GM18519 (cell line): Measurements from ENCODE around the gene INPP5E.

Source experiments
- ATAC-seq: cut with Tn5 transposase; IDR thresholded peaks from one replicate; pipeline ENCODE4 v1.9.1; 2021; ENCODE audit warnings: mild to moderate bottlenecking, moderate library complexity; ENCODE audit not compliant: unreplicated experiment, low FRiP score

INPP5E gene

GRCh38 chr9:136451221-136451877 lies 11.7 kb upstream of the INPP5E start:
- ATAC-seq, result no peak

DNA sequence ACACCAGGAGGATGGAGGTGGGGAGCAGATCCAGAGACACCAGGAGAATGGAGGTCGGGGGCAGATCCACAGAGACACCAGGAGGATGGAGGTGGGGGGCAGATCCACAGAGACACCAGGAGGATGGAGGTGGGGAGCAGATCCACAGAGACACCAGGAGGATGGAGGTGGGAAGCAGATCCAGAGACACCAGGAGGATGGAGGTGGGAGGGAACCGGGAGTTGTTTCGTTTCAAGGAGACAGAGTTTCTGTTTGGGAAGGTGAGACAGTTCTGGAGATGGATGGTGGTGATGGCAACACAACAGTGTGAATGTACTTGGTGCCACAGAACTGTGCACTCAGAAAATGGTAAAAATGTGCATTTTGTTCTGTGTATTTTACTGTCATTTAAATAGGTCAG lies 9.0 kb upstream of the INPP5E start:
- no peak for ATAC-seq

GRCh38 chr9:136447173-136447778 lies 7.6 kb upstream of the INPP5E start:
- ATAC-seq, result no peak

GRCh38 chr9:136445799-136446198 lies 6.2 kb upstream of the INPP5E start:
- ATAC-seq, result no peak

GRCh38 chr9:136444102-136444501 lies 4.5 kb upstream of the INPP5E start:
- ATAC-seq, result no peak

GRCh38 chr9:136443687-136444086 lies 4.0 kb upstream of the INPP5E start:
- ATAC-seq, result no peak

GRCh38 chr9:136443087-136443486 lies 3.4 kb upstream of the INPP5E start:
- no peak for ATAC-seq

GRCh38 chr9:136442265-136442664 lies 2.6 kb upstream of the INPP5E start:
- ATAC-seq, result no peak

DNA sequence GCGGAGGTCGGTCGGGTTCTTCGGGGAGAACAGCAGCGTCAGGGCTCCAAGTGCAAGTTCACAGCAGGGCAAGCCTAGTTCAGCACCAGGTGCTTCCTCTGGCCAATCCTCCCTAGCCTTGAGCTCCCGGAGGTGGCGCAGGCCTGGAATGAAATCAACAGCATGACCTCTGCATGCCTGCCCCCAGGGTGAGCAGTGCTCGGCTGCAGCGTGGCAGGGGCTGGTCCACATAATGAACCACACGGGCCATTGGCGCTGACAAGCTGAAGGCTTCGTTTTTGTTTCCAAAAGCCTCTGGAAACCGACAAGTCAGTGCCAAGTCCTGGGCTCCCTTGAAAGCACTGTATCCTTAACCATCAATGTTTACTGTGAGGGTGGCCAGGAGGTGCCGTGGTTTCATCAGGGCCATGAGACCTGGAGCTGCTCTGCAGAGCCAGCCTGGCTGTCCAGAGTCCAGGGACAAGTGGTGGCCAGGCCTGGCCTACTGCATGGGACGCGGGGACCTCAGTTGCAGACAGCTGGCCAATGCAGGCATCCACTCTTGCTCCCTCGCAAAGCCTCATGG lies 2.1 kb upstream of the INPP5E start:
- ATAC-seq, result no peak

DNA sequence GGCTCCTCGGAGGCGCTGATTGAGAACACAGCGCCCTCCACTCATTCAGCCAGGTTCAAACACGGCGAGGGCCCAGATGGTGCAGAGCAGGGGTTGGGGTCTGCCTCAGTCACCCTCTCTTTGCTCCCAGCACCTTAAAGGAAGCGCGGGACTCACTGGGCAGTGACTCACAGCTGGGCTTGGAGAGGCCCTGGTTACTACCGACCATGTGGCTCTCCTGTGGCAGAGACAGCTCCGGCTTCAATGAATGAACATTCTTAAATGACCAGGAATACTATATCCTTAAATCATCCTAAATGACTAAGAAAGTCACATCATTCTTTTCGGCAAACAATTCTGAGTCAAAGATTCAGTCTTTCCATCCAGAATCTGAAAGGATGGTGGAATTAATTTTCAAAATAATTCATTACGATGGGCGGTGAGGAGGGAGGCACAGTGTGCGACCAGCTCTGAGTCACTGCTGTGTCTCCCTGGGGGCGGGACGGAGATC lies 1.6 kb upstream of the INPP5E start:
- no peak for ATAC-seq

GRCh38 chr9:136438548-136439480 lies 831 bp downstream of the INPP5E start:
- peak; percentile 25 for ATAC-seq

DNA sequence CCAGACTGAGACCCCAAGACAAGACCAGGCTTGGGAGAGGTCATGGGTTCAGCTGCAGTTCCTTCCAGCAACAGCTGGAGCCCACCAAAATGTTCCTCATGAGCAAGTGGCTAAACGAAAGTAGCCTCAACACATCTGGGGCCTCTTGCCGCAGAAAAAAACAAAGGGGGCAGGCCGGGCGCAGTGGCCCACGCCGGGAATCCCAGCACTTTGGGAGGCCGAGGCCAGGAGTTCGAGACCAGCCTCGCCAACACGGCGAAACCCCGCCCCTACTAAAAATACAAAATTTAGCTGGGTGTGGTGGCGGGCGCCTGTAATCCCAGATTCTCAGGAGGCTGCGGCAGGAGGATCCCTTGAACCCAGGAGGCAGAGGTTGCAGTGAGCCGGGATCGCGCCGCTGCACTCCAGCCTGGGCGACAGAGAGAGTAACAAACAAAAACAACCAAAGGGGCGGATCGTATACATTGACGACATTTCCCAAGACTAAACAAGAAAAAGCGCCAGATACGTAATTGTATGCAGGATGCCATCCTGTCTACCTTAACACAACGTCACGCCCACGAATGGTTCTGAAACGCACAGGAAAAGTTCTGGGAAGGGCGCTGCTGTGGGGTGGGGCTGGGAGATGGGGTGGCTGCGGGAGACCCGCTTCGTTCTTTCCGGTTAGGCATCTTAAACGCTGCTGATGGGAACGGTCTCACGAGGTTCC lies 1.7 kb downstream of the INPP5E start:
- no peak for ATAC-seq

GRCh38 chr9:136437430-136437829 lies 2.2 kb downstream of the INPP5E start:
- no peak for ATAC-seq

DNA sequence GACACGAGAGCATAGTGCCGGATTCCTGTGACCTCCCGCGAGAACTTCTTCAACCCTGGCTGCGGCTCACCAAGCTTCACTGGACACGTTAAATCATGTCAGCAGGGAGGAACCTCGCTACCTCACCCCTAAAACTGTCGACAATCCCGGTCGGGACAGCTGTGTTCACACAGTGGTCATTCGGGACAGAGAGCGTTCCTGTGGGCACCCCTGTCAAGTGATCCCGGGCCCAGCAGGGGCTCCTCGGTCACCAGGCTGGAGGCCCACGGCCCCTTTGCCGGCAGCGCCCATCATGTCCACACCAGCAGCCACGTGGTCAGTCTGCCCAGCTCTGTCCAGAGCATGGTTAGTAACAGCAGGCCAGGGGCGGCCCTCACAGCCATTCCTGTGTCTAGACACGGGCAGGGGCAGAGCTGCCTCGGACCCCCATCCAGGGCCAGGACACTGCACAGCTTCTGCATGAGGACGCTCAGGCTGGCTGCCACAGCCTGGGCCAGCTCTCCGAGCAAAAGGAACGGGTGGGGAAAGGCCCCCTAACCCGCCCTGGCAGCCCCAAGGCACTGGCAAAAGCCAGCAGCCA lies 3.5 kb downstream of the INPP5E start:
- no peak for ATAC-seq

GRCh38 chr9:136434580-136435169 lies 5.0 kb downstream of the INPP5E start:
- no peak for ATAC-seq

DNA sequence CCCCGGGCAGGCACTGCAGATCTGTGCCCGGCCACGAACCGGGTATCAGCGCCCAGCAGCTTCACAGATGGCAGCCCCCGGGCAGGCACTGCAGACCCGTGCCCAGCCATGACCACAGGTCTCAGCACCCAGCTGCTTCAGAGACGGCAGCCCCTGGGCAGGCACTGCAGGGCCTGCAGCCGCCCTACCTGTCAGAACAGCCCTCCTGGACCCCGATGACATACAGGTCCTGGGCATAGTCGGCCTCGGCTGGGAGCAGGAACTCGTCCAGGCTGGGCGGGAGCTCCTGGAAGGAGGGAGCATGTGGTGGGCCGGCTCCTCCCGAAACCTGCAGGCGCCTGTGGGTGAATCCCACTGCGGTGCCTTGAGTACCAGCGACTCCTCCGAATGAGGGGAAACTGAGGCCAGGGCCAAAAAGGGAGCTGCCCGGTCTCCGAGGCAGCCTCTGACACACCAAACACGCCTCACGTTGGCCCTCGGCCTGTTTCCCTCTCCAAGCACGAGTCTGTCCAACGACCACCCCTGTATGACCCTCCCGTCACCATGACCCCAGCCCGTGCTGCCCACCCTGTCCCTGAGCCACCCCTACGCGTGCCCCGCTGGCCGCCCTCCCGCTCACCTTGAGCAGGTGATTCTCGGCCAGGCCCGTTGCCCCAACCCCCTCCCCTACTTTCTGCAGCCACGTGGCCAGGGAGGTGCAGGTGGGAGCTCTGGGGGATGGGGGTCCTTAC lies 5.6 kb downstream of the INPP5E start:
- ATAC-seq, result no peak

DNA sequence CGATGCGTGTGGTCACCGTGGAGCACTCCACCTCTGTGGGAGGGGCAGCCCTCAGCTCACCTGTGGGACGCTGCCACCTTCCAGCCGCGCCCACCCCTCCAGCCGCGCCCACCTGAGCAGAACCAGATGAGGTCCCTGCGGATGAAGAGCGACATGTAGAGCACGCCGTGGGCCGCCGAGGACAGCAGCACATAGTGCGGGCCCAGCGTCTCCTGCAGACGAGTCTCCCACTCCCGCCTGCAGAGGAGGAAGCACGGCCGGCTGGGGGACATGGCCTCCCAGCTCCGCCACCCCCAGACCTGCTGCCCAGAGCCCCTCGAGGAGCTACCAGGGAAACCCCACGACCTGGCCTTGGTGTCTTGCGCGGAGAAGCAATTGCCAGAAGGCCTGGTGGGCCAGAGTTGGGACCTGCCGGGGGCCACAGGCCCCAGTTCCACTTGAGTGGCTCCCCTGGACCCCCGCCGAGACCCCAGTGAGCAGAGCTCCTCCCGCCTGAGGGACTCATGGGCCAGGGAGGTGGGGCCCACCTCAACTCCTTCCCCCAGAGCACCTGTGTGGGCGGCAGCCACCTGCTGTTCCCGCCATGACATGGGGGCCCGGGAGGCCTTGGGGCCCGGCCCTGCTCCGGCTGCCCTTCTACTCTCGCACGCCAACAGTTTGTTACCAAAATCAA lies 6.5 kb downstream of the INPP5E start:
- ATAC-seq, result no peak

DNA sequence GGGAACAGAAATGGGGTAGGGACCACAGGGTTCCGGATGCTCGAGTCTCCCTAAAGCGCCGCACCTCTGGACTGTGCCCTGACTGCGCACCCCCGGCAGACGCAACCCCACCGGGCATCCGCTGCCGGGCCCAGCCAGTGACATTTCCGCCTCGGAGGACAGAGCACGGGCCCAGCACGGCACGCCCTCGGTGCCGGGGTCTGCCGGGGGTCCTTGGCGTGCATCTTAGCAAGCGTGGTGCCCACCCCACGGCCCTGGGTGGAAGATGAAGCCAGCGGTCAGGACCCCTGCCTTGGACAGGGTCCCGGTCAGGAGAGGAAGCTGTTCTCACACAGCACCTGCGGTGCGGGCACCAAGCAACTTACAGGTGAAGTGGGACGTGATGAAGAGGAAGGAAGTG lies 7.1 kb downstream of the INPP5E start:
- no peak for ATAC-seq
